Effector memory CD4-positive, alpha-beta T cell (primary cell): ENCODE measurements around the gene CCDC167.

Experiments used
- DNase-seq, 3 donors: peaks; one replicate each; pipeline ENCODE4 v3.0.0-alpha.2; 2020
- H3K27ac ChIP-seq: 2 replicates; pipeline ENCODE4 v1.7.0; 2013; ENCODE audit warnings: mild to moderate bottlenecking, low read length, moderate library complexity; ENCODE audit not compliant: insufficient read depth, poor library complexity, severe bottlenecking
- H3K27me3 ChIP-seq: replicated peaks from 2 replicates; pipeline ENCODE4 v1.7.0; 2013; ENCODE audit warnings: mild to moderate bottlenecking, low read length; ENCODE audit not compliant: insufficient read depth, control insufficient read depth, poor library complexity, severe bottlenecking
- H3K36me3 ChIP-seq: 2 replicates; pipeline ENCODE4 v1.7.0; 2013; ENCODE audit warnings: mild to moderate bottlenecking, low read length, moderate library complexity; ENCODE audit not compliant: control insufficient read depth, insufficient read depth
- H3K4me1 ChIP-seq: 2 replicates; pipeline ENCODE4 v1.7.0; 2013; ENCODE audit warnings: low read length, mild to moderate bottlenecking; ENCODE audit not compliant: control insufficient read depth, insufficient read depth, poor library complexity, severe bottlenecking
- H3K4me3 ChIP-seq: 2 replicates; pipeline ENCODE4 v1.7.0; 2013; ENCODE audit warnings: low read length, low read depth, mild to moderate bottlenecking; ENCODE audit not compliant: insufficient read depth, poor library complexity, severe bottlenecking
- H3K9me3 ChIP-seq: 2 replicates; pipeline ENCODE4 v1.7.0; 2013; ENCODE audit warnings: mild to moderate bottlenecking, low read length, moderate library complexity; ENCODE audit not compliant: control insufficient read depth

Gene CCDC167

DNA sequence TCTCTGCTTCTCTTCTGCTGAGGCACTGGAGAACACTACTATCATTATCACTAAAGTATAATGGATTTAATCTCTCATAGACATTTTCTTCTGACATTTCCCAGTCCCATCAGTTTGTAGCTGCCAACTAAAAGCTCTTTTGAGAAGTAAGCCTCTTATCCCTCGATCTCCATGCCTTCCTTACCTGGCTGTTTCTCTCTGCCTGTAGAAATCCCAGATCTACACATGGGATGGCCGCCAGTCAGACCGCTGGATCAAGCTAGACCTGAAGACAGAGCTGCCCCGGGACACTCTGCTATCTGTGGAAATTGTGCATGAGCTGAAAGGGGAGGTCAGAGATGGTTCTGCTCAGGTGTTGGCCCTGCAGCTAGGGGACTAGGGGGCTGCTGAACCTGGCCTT, 25.4 kb downstream of the CCDC167 start:
- Histone ChIP-seq H3K4me1 (no peaks in the 10 kb centered on the region), H3K27ac (no peak overlapping the region), H3K9me3 (no peaks in the 10 kb centered on the region), H3K27me3 (no peaks in the 10 kb centered on the region), H3K4me3 (no peak overlapping the region), H3K36me3 (peaks cover 81% of the 10 kb centered on the region)
- DNase-seq: no peak

DNA sequence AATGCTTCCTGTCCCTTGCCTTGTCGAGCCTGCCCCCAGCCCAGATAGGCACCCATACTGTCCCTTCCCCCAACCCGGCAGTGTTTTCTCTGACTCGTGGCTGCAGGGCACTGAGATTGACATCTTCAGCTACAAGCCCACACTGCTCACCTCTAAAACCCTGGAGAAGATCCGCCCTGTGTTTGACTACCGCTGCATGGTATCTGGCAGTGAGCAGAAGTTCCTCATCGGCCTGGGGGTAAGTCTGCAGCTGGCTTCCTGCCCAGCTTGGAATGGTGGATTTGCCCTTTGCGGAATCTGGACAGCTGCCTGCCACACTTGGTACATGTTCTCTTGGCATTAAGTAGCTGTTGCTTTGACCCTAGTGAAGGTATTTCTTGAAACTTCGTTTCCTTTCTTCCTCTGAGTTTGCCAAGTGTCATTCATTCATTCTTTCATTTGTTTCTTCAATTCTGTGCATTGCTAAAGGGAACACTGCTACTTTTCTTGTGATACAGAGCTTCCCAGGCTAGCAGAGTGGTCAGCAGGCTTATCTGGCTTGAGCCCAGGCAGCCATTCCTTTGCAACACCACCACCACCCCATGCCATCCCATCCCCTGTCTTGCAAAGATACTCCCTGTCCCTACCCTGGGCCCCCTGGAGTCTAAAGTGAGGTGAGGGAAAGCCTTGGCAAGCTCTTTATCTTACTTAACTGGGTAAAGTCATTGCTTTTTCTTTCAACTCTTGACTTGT, 26.2 kb downstream of the CCDC167 start:
- Histone ChIP-seq H3K27me3 (no peaks in the 10 kb centered on the region), H3K4me3 (no peak overlapping the region), H3K27ac (no peak overlapping the region), H3K9me3 (no peaks in the 10 kb centered on the region), H3K36me3 (peaks cover 73% of the 10 kb centered on the region), H3K4me1 (no peaks in the 10 kb centered on the region)
- DNase-seq: no peak

DNA sequence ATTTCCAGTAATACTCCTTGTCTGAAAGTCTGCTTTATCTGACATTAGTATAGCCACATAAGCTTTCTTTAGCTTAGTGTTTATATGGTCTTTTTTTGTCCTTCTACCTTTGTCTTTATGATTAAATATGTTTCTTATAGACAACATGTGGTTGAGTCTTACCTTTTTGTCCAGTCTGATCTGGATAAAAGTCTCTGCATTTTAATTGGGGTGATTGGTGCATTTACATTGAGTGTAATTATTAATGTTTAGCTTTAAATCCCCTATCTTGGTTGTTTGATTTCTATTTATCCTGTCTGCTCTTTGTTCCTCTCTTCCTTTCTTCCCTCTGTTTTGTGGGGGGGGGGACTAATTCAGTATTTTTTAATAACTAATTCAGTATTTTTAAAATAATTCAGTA, 32.0 kb downstream of the CCDC167 start:
- DNase-seq: no peak
- Histone ChIP-seq H3K27me3 (no peaks in the 10 kb centered on the region), H3K36me3 (peaks cover 42% of the 10 kb centered on the region), H3K9me3 (no peaks in the 10 kb centered on the region), H3K4me3 (no peak overlapping the region), H3K4me1 (no peaks in the 10 kb centered on the region), H3K27ac (no peak overlapping the region)

DNA sequence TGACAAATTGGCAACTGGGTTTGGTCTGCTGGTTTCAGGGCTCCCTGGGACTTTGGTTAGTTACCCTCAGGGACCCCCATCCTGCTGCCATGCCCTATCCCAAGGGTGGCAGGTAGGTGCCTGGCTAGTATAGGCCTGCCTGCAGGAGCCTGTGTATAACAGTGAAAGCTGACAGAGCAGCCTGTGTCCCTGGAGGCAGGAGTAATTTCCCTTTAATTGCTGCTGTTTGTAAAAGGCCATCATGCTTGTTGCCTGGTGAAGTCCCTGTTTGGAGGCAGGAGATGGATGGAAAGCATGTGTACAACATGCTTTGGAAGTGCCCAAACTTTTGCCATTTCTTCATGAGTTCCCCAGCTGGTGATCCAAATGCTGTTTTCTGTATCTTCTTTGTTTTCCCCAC, 36.6 kb downstream of the CCDC167 start:
- Histone ChIP-seq H3K4me1 (no peaks in the 10 kb centered on the region), H3K4me3 (no peak overlapping the region), H3K36me3 (peaks cover 65% of the 10 kb centered on the region), H3K27me3 (no peaks in the 10 kb centered on the region), H3K9me3 (no peaks in the 10 kb centered on the region), H3K27ac (no peak overlapping the region)
- DNase-seq: no peak

DNA sequence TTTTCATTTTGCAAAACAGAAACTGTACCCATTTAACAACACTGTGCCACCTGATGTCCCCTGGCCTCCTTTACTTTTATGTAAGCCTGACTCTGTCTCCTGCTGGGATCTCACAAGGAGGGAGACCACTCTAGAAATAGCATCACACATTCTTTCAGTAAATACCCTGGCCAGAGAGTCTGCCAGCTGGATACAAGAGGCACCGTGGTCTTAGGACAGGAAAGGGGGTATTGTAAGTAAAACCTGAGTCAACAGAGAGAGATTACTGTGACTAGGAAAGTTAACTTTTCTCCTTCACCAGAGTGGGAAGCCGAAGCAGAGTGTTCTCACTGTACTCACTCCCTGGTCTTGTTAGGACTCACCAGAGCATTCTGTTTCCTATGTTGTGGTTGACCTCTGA, 38.9 kb downstream of the CCDC167 start:
- Histone ChIP-seq H3K4me1 (no peaks in the 10 kb centered on the region), H3K36me3 (peaks cover 70% of the 10 kb centered on the region)
- DNase-seq: no peak

DNA sequence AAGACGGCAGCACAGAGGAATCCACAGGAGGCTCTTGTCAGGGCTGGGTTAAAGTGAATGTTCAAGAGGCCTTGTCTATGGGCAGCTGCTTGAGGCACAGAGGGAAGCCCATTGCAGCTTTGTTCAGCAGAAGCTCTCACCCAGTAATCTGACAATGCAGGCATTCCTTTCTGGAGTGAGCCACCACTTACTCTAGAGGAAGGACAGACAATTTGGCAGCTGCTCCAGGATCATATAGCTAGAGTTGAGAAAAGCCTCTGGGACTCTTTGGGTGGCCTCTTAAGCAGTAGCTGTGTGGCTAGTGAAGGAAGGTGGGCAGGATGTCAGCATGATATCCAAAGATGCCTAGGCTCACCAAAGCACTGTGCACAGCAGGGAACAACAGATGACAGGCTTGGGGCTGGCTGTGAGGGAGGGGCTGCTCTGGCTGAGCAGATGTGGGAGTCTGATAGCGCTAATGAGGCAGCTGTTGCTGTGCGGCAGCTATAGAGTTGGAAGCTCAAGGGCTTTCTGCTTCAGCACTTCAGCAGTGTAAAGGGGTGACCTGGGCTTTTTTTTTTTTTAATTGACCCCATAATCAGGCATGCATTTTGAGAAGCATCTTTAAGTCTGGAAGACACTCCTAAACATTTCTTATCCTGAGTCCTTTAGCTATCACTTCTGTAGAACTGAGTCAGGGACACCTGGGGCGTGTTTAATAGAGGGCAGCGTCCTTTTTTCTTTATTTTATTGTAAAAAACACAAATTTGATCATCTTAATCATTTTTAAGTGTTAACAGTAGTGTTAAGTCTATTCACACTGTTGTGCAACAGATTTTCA, 39.5 kb downstream of the CCDC167 start:
- Histone ChIP-seq H3K27me3 (no peaks in the 10 kb centered on the region), H3K27ac (no peak overlapping the region), H3K9me3 (no peaks in the 10 kb centered on the region), H3K4me1 (no peaks in the 10 kb centered on the region), H3K4me3 (no peak overlapping the region), H3K36me3 (peaks cover 76% of the 10 kb centered on the region)
- no peak for DNase-seq

More for the DNA sequence above, 38.9 kb downstream of the CCDC167 start:
- H3K9me3 ChIP-seq: no peaks in the 10 kb centered on the region
- no peak overlapping the region for H3K27ac ChIP-seq
- no peaks in the 10 kb centered on the region for H3K27me3 ChIP-seq
- no peak overlapping the region for H3K4me3 ChIP-seq

DNA sequence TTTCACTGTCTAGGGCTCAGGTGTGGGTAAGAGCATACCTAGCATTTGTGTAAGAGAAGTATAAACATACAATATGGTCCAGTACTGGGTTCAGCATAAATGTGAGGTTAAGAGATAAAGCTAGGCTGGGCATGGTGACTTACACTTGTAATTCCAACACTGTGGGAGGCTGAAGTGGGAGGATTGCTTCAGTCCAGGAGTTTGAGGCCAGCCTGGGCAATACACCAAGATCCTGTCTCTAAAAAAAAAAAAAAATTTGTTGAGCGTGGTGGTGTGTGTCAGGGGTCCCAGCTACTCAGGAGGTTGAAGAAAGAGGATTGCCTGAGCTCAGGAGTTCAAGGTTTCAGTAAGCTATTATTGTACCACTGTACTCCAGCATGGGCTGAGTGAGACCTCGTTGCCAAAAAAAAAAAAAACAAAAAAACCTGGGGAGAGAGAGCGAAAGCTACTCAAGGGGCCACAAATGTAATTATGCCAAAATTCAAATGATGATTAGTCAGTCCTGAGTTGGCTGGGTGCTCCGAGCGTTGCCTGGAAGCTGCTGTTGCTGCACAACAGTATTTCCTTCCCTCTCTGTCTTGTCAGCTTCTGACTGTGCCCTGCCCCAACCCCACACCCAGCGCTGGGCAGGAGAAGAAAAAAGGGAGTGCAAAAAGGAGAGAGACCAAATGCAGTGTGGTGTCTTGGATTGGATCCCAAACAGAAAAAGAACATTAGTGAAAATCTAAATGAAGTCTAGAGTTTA, 42.7 kb downstream of the CCDC167 start:
- no peaks in the 10 kb centered on the region for H3K9me3 ChIP-seq
- DNase-seq: no peak
- no peaks in the 10 kb centered on the region for H3K4me1 ChIP-seq
- no peak overlapping the region for H3K4me3 ChIP-seq
- peaks cover 86% of the 10 kb centered on the region for H3K36me3 ChIP-seq
- H3K27me3 ChIP-seq: no peaks in the 10 kb centered on the region
- H3K27ac ChIP-seq: no peak overlapping the region

DNA sequence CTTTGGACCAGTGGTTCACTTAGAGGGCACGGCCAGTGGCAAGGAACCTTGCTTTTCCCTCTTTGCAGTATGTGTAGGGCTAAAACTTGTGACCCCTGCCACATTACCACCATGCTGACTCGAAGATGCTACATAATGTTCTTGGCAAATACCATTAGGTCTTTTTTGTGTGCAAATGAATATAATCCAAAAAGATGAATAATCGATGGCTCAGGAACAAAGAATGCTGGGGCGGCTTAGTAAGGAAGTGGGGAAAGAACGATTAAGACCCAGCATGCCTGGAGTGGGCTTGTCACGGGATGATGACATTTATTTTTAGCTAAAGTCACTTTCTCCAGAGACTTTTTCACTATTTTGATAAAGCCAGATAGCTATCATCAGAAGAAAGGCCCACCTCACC, 43.6 kb downstream of the CCDC167 start:
- Histone ChIP-seq H3K27me3 (no peaks in the 10 kb centered on the region), H3K9me3 (no peaks in the 10 kb centered on the region), H3K27ac (no peak overlapping the region), H3K4me1 (no peaks in the 10 kb centered on the region), H3K4me3 (no peak overlapping the region), H3K36me3 (peaks cover 85% of the 10 kb centered on the region)
- DNase-seq: no peak

DNA sequence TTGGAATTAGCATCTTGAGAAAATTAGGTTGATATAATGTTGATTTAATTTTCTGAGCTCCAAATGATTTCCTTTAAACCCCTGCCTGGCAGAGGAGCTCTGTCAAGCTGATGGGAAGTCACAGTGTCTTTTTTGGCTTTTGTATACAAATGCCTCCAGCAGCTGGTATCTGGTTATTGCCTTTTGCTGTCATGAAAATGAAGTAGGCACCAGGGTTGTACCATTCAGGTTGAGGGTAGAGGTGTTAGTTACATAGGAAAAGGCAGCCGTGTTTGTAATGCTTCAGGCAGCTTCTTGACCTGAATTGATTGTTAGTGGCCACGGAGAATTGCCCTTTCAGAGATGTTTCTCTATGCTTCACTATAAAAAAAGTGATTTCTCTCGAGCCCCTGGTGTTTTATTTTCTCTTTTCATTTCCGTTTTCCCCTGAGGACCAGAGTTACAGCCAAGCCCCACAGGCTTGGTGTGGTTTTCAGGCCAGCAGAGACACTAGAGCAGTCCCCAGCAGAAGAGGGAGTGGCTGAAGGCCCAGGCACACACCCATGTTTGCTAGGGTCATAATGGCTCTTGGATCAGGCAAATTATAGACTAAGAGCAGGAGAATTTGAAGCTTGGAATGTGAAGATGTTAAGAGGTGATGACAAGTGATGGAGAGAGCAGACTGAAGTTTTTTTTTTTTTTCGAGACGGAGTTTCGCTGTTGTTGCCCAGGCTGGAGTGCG, 45.1 kb downstream of the CCDC167 start:
- Histone ChIP-seq H3K27ac (no peak overlapping the region), H3K27me3 (no peaks in the 10 kb centered on the region), H3K36me3 (peaks cover 81% of the 10 kb centered on the region), H3K4me3 (no peak overlapping the region), H3K4me1 (no peaks in the 10 kb centered on the region), H3K9me3 (no peaks in the 10 kb centered on the region)
- no peak for DNase-seq
